Posterior vena cava (tissue), 2 donors: ENCODE results near the gene SCN1B. TPM values are rescaled to one million over a fixed set of nuclear protein-coding genes. Genes with fewer than 3 reads are reported as not detected.
"Not testable (repeated sequence)": the region's sequence is repeated elsewhere in the genome, so short reads cannot be mapped to it uniquely, and the experiment has no call there.

ENCODE experiments used
- DNase-seq: peaks from one replicate; pipeline ENCODE4 v3.0.0-alpha.2; 2020; ENCODE audit warnings: low spot score
- intact Hi-C, 2 donors: fragments of 100-400 bp; cut with DNase I; formaldehyde crosslinking; loops; one replicate each; pipeline versions ENCODE4 v1.14.1 to v1.14.2; 2022 to 2023
- long read RNA-seq, 2 donors: library from polyadenylated mRNA; unstranded; transcript quantifications; one replicate each; pipeline ENCODE4 v2.0.0, GENCODE V29; 2020 to 2021
- total RNA-seq, 2 donors: library from RNA; stranded (reverse); fragmentation: NEBNext Ultra II Directional; extraction: Animal tissue kit (Norgen Biotek cat#: 25700); gene quantifications; one replicate each; pipeline ENCODE4 v1.2.1, GENCODE V29; 2021
- donor health status: DM: yes; HTN: yes; CAD: no.
- donor health status: DM: yes; HTN: yes; CAD: no.

The SCN1B gene
- total RNA-seq = 10 to 100 TPM; 30.8 to 42.4 TPM
- long read RNA-seq, donor 1, transcript SCN1B-201 (6 exons, 1,670 nt) = major isoform, 25 of 31 reads
- long read RNA-seq, donor 1, partial matches to known transcripts = 2 of 31 reads
- long read RNA-seq, donor 1, other reads (novel, unspliced or antisense) = 3 of 31 reads
- long read RNA-seq, donor 2, transcript SCN1B-201 (6 exons, 1,670 nt) = major isoform, 10 of 12 reads
- long read RNA-seq, donor 2, partial matches to known transcripts = 1 of 12 reads
- long read RNA-seq, donor 2, other reads (novel, unspliced or antisense) = 1 of 12 reads

GRCh38 chr19:35030257-35031071, at the start of gene SCN1B:
TSS of gene SCN1B (plus strand) at chr19:35030470. CDS start at chr19:35030821, 351 bp downstream.
- intact Hi-C loops = no loop called here
- peak; percentile 93 for DNase-seq

- intact Hi-C loops = no loop called here
- no peak for DNase-seq
These were observed 48.0 kb upstream of the SCN1B start for GRCh38 chr19:34982275-34982674.

DNA sequence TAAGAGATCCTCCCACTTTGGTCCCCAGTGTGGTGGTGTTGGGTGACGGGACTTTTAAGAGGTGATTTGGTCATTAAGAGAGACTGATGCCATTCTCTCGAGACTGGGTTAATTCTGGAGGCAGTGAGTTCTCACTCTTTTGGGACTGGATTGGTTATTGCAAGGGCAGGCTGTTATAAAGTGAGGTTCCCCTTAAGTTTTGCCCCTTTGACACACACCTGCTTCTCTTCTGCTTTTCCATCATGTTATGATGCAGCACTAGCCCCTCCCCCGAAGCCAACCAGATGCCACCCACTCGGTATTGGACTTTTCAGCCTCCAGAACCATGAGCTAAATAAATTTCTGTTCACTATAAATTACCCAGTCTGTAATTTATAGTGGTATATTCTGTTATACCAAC, 46.5 kb upstream of the SCN1B start:
- no peak for DNase-seq
- intact Hi-C loops = no loop called here

- intact Hi-C loops = no loop called here
- DNase-seq = no peak
These were observed 46.0 kb upstream of the SCN1B start for GRCh38 chr19:34984287-34984686.

GRCh38 chr19:34985249-34986022, 44.8 kb upstream of the SCN1B start:
- no peak for DNase-seq
- intact Hi-C loops = no loop called here

DNA sequence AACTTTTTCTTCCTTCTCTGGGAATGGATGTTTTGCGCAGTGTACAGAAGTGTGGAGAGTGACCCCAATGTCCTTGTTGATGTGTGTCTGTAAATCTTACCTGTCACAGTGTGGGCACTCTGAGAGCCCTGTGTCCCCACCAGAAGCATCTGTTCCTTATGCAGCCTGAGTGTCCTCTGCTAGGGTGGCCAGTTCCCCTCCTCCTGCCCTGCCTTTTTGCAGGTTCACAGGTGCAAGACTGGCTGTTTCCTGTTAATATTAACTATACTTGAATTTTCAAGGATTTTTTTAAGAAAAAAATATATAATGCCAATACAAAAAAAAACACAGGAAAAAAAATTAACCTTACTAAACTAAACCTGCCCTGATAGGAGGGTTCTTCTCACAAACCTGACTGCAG, 42.2 kb upstream of the SCN1B start:
- intact Hi-C loops = no loop called here
- no peak for DNase-seq

DNA sequence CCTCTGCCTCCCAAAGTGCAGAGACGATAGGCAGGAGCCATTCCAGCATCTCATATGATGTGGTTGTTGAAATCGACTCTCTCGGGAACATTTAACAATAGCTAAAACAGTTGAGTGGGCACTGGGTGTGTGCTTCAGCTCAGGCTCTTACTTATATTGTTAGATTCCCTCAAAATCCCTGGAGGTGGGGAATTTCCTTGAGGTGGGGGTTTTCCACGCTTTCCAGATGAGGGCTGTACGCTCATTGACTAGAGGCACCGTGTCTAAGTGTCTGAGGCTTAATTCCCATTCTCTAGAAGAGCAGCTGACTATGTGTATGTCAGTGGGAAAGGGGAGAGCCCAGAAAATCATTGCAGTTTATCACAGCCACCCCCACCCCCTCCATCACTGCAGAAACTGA, 41.0 kb upstream of the SCN1B start:
- DNase-seq = no peak
- intact Hi-C loops = no loop called here

DNA sequence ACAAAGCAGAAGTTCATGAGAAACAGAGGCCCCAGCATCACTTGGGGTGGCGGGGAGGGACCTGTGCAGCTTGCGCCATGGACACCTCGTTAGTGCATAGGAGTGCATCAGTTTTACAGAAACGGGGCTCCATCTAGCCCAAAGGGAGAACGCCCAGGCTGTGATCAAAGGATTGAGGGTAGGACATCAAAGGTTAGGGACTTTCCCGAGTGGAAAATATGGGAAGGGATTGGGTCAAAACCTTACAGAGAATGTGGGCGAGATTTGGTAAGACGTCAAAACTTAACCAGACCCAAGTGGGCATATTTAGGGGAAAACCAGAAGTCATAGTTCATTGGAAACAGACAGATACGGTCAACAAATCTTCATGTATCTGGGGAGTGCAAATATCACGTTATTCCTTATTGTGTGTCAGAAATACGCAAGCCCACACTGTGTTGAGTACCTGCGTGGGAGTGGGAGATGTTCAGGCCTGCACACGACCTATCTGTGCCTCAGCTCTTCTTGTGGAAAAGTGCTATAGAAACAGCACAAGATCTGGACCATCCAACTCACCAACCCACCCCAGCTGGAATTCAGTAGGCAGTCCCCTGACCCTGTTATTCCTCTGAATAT, 39.6 kb upstream of the SCN1B start:
- intact Hi-C loops = no loop called here
- peak; percentile 10 for DNase-seq

- intact Hi-C loops = no loop called here
- DNase-seq = peak; percentile 30
These were observed 38.5 kb upstream of the SCN1B start for GRCh38 chr19:34991542-34992333.

DNA sequence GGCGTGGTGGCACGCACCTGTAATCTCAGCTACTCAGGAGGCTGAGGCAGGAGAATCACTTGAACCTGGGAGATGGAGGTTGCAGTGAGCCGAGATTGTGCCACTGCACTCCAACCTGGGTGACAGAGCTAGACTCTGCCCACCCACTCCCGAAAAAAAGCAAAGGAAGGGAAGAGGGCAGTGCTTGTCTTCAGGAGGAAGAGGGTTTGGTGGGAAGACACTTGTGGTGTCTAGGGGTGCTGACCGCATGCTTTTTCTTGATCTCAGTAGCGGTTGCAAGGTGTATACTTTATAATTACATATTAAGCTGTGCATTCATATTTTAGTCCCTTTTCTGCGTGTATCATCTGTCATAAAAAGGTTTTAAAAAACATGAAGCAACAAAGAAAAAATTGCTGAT, 37.7 kb upstream of the SCN1B start:
- DNase-seq = peak; percentile 41
- intact Hi-C loops = not testable (repeated sequence)

GRCh38 chr19:34994286-34994642, 36.0 kb upstream of the SCN1B start:
- DNase-seq = peak; percentile 56
- intact Hi-C loops = no loop called here

DNA sequence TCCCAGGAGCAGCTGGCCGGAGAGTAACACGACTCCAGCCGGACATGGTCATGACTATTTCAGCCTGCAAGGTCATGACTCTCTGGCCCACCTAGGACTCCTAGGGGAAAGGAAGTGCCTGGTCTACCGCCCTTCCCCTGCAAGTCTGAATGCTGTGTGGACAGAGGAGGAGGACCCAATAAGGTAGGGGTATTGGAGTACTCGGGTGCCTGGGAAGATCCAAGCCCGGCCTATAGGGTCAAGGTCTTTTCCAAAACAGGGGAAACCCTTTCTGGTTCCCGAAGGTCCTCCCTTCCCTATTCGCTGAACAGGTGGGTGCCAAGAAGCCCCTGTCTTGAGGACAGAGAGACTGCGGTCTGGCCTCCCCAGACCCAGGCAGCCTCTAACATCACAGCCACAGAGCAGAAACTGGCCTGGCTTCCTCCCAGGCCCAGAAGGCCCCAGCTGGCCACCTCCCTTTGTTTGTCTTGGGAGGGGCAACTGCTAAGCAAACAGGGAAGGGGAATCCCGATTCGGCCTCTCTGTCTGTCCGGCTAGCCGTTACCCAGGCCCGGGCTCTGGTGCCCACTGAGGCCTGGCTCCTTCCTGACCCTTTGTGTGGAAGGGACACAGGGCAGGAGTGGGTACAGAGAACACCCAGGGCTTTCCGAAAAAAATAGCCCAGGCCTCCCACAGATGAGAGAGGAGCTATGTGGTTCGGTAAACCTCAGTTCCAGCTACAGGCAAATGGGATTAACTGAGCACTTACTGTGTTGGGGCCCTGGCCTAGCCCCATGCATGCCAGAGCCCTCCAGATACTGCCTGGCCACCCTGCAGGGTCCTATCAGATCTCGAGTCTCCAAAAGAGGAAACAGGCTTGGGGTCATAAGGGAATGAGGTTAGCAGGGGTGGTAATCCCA, 35.4 kb upstream of the SCN1B start:
- intact Hi-C loops = no loop called here
- DNase-seq = peak; percentile 76

GRCh38 chr19:34995551-34995950, 34.7 kb upstream of the SCN1B start:
- intact Hi-C loops = no loop called here
- DNase-seq = peak; percentile 2

DNA sequence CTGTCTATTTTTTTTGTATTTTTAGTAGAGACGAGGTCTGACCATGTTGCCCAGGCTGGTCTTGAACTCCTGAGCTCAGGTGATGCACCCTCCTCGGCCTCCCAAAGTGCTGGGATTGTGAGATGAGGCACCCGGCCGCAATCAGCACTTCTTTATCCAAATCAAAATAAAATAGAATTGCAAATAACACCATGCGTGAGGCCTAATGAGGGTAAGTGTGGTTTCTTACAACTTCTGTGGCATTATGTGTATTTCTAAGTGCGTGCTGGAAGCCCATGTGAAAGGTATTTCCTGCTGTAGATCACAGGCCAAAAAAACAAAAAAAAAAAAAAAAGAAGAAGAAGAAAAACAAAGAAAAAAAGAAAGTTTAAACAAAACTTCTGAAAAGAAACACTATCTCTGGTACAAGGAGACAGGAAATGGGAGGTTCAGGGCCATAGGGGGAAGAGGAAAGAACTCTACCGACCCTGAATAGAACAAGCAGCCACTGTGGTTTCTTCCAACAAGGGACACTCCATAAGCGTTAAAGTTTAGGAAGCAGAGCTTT, 33.1 kb upstream of the SCN1B start:
- intact Hi-C loops = no loop called here
- DNase-seq = peak; percentile 24

GRCh38 chr19:34998224-34998623, 32.0 kb upstream of the SCN1B start:
- DNase-seq, intact Hi-C loops: not testable (repeated sequence)

GRCh38 chr19:34998777-34999497, 31.3 kb upstream of the SCN1B start:
- DNase-seq = peak; percentile 68

More at GRCh38 chr19:34998777-34999497, 31.3 kb upstream of the SCN1B start:
- intact Hi-C loops = no loop called here
